Activated CD8-positive, alpha-beta memory T cell treated with anti-CD3 and anti-CD28 coated beads, Interleukin-2, amount 50 U/mL, for 24 hours (primary cell): ENCODE results near the gene VPS37C.
"Not testable (repeated sequence)": the region's sequence is repeated elsewhere in the genome, so short reads cannot be mapped to it uniquely, and the experiment has no call there.

Experiments used
- DNase-seq: peaks from one replicate; pipeline ENCODE4 v3.0.0-alpha.2; 2020; ENCODE audit errors: extremely low read depth

Gene VPS37C

DNA sequence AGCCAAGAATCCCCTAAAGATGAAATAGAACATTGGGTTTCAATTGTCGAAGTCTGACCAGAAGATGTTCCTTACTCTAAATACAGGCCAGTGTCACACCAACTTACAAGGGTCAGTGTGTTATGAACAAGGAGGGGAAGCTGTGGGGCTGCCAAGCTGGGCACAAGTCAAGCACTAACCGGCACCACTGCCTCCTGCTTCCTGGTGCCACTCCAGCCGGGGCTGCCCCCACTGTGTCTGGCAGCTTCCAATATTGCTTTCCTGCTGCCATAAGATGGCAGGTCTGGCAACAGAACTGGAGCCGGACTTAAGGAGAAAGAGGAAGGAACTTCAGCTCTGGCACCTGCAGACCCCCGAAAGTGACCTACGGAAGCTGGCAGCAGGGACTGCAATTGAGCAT is 13.7 kb upstream of the VPS37C start:
- no peak for DNase-seq

DNA sequence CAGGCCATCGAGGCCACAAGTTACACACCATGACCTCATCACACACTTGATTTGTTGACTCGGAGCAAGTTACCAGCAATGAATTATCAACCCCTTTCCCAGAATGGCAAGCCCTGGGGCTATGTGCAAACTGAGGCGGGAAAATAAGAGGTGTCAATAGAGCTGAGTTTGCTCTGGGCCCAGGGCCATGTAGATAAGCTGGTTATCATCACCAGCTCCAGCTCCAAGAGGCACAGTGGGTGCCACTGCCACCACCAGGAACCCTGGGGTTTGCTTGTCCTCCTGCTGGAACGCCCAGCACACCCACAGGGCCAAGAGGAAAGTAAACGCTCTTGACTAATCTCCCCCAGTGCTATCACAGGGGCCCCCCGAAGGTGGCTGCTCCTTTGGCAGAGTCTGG is 13.0 kb upstream of the VPS37C start:
- DNase-seq, result no peak

DNA sequence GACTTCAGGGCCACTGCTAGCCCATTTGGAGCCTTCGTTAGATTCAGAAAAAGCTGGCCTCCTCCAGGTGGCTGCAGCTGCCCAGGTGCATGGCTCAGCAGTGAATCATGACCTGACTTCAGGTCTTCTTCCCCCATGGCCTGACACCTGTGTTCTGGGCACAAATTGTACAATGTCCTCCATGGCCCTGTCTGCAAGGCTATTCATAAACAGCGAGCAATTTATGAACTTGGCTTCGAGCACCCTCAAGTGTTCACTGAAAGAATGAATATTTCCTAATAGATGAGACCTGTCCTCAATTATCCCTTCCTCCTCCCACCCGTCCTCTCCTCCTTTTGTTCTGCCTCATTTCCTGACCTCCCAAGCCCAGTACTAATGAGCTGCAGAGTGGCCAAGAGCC is 12.2 kb upstream of the VPS37C start:
- DNase-seq, result no peak

DNA sequence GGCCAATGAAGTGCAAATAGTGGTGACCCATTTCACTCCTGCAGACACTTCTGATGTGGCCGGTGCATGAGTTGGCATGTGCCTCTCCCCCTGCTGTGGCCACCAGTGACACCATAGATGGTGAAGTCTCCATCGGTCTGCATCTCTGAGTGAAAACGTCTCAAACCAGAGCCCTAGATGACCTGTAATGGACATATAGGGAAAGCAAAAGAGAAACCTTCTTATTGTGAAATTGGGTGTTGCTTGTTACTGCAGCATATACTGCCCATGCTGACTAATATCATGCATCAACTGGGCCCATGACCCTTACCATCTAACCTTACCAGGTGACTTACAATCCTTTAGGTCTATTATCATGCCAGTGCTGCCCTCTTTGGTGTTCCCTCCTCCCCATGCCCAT is 11.7 kb upstream of the VPS37C start:
- DNase-seq, result no peak

DNA sequence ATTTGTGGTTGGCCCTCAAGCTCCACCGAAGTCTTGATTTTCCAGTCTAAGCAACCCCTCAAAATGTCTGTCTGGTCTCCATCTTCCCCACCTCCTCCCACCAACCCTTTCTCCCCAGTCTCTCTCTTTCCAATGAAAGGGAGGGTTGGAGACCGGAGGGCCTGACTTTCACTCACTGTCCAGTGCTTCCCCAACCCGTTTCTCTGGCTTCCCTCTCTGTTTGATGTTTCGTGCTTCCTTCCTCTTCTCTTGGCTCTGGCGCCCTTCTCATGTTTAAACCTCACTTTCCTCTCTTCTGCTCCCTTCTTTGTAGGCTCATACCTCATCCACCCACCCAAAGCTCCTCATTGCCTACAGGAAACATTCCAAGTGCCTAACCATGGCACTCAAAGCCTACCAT is 11.1 kb upstream of the VPS37C start:
- DNase-seq, result no peak

DNA sequence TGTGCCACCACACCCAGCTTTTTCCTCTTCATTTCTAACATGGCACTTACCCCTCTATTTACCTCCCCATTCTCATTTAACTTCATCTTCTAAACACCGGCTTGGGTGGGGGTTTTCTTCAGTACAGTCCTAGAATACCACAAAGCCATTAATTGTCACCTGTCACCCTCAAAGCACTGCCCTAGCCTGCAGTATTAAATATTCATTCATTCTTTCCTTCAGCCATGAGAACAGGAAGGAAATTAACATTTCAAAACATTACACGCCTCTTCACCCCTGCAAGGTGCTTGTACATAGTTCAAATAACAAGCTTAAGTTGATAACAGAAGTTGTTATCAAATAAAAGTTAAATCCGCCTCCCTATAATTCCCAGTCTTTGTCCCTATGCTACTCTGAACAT is 10.7 kb upstream of the VPS37C start:
- DNase-seq, result no peak

DNA sequence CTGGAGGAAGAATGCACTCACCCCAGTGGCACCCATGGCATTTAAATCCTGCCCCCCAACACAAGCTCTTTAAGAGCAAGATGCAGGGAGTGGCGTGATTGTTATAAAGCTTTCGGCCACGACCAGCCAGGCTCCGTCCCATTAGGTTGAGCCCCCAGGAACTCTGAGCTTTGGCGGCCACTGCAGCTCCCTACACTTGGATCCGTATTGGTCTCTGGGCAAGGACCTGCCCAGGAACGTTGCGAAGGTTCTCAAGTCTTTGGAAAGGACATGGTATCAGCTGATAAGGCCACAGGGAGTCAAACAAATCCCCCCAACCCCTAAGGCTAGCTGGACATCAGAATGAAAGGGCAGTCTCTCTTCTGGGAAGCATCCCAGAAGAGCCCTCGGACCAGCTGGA is 9.3 kb upstream of the VPS37C start:
- DNase-seq, result no peak

DNA sequence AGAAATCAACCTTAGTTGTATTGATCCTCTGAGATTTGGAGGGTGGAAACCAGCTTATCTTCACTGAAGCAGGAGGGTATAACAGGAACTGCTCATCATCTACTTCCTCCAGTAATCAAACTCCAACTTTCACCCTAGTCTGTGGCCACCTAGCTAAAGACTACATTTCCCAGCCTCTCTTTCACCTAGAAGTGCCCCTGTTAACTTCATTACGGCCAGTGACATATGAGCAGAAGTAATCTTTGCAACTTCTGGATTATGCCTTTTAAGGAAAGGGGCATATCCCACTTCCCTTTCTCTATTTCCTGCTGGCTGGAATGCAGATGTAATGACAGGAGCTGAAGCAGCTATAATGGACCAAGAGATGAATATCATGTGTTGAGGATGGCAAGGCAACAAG is 7.6 kb upstream of the VPS37C start:
- no peak for DNase-seq

DNA sequence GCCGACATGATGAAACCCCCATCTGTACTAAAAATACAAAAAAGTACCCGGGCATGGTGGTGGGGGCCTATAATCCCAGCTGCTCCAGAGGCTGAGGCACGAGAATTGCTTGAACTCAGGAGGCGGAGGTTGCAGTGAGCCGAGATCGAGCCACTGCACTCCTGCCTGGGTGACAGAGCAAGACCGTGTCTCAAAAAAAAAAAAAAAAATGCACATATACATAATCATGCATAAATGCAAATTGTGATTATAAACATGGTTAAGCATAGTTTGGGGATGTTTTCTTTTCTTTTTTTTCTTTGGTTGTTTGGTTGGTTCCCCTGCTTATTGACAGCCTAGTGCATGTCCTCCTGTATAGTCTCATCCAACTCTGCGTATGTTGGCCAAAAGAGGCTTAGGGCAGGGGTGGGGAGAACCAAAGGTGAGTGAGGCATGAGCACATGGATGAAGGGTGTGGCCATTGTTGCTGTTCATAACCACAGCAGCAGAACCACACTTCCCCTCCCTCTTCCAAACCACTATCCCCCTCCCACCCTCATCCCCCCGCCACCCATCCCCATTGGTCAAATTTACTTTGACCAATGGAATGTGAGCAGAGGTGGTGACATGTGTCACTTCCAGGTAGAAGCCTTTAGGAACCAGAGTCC is 6.9 kb upstream of the VPS37C start:
- no peak for DNase-seq

DNA sequence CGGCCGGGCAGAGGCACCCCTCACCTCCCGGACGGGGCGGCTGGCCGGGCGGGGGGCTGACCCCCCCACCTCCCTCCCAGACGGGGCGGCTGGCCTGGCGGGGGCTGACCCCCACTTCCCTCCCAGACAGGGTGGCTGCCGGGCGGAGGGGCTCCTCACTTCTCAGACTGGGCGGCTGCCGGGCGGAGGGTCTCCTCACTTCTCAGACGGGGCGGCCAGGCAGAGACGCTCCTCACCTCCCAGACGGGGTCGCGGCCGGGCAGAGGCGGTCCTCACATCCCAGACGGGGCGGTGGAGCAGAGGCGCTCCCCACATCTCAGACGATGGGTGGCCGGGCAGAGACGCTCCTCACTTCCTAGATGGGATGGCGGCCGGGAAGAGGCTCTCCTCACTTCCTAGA is 5.1 kb upstream of the VPS37C start:
- not testable (repeated sequence) for DNase-seq

DNA sequence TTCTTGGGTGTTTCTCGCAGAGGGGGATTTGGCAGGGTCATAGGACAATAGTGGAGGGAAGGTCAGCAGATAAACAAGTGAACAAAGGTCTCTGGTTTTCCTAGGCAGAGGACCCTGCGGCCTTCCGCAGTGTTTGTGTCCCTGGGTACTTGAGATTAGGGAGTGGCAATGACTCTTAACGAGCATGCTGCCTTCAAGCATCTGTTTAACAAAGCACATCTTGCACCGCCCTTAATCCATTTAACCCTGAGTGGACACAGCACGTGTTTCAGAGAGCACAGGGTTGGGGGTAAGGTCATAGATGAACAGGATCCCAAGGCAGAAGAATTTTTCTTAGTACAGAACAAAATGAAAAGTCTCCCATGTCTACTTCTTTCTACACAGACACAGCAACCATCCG is 4.6 kb upstream of the VPS37C start:
- not testable (repeated sequence) for DNase-seq

DNA sequence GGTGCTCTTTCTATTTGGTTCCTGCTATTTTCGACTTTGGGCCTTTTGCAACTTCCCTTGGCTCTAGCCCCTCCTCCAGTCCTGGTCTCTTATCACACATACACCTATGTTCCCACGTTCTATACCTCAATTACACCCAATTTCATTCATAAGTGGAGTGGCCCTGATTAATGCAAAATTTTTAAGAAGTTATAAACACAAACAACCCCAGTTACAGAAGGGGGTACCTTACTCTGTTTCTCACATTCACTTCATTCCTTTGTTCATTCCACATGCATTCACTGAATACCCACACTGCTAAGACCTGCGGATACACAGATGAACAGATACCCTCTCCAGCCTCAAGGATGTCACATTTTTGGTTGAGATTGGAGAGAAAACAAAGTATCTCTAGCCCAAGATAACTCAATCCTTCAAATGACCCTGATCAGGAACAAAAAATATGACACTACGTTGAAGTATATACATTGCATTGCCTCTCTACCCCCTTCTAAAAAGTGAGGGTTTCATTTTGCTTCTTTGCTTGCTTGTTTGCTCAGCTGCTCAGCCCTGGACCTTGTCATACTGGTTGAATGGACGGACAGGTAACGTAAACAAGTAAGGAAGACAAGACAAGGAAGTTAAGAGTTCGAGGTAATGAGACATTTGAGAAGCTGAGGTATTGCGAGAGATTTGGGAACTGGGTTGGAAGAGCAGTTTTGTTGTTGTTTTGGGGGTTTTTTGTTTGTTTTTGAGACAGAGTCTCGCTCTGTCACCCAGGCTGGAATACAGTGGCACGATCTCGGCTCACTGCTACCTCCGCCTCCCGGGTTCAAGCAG is 3.6 kb upstream of the VPS37C start:
- no peak for DNase-seq

DNA sequence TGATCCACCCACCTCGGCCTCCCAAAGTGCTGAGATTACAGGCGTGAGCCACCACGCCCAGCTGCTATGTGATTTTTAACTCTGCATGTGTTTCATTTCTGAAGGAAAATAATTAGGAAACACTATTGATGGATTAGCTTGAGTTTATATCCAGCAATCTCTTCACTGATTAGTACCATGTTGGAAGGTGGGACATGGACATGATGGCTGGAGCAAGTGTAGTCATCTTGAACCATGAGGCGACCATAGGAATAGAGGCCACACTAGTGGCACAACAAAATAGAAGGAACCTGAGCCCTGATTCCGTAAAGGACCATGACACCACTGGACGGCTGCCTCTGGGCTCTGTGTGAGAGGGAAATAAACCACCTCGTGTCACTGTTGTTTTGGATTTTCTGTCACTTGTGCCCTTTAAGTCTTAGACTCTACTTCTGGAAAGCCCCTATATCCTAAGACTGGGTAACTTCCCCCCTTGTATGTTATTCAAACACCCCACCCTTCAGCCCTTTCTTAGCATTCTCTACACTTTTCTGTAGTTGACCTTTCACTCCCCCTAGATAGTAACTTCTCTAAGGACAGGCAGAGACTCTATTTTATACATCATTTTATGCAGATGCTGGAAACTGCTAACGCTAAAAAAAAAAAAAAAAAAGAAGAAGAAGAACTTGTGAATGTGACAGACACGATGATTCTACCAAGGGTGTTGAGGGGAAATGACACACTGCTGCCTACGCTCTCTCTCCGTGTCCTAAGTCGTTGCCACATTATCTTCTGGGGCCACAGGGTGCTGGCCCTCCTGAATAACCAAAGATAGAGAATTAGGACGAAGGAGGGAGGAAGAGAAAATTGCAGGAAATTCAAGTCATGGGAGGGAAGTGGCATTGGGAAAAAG is 2.7 kb upstream of the VPS37C start:
- no peak for DNase-seq

DNA sequence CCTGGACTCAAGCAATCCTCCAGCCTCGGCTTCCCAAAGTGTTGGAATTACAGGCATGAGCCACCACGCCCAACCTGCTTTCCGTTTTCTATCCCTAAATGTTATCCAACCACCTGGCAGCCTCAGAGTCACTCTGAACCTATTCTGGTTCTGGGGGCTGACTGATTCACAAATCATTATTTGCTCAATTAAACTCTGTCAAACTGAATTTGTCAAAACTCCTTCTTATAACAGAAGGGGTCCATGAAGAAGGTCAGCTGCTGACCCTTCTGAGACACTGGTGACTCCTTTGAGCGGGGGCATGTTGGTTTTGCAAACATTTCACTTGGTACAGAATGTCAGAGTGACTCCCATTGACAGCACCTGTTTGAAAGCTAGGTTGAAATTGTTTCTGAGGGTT is 1.8 kb upstream of the VPS37C start:
- no peak for DNase-seq

DNA sequence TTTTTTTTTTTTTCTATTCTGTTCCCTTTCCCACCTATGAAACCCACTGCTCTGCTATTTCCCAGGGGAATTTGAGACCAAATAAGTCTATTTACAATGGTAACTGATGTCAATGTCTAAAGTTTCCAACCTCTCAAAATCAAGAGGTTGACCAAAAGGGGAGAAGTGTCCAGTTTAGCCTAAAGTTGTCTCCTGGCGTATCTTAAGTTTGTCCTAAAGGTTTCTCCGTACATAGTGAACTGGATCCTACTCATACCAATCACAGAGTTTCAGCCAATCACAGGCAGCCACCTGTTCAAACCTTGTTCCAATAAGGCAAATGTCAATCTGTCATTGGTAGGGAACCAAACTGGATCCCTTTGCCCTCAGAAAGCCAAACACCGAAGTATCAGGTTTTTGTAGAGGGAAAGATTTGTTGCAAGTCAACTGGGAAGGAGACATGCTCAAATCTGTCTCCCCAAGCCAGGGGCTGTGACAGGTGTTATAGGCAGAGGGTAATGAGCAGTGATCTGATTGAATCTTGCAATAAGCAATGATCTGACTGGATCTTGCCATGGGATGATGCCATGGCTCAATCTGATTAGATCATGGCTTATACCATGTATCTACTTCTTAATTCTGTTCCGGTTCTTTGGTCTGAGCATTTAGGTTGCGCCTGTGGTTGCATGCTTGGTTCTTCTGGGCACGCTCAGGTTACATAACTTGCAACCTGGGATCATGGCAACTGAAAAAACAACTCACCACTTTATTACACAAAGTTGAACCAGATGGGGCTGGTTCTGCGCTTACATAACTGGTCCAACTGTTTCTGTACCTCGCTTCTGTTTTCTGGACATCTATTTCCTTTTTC is 1.1 kb upstream of the VPS37C start:
- DNase-seq, result no peak

DNA sequence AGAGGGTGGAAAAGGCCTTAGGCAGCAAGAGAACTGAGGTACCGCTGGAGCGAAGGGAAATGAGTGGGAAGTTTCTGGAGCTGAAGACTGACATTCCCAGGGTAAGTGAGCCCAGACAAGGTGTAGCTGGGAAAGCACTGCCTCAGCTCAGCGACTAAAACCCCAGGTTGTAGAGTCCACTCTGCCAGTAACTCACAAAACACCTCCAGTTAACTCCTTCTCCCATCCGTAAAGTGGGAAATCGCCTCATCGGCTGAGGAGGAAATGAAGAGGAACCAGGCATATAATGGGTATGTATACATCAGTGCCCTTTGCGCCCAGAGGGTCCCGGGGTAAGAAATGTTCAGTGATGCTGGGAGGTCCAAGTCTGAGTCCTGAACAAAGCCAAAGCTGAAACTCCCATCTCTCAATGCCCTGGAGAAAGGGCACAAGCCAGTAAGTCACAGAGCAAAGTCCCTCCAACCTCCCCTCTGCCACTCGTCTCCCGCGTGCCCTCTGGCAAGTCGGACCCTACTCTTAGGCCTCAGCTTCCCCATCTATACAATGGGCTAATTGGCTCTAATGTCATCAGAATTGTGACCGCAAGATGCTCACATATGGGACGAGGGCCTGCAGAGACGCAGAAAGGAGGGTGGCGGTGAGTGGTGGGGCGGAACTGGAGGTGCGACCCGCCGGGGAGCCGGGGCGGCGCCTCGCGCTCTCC is 588 bp downstream of the VPS37C start:
- no peak for DNase-seq

DNA sequence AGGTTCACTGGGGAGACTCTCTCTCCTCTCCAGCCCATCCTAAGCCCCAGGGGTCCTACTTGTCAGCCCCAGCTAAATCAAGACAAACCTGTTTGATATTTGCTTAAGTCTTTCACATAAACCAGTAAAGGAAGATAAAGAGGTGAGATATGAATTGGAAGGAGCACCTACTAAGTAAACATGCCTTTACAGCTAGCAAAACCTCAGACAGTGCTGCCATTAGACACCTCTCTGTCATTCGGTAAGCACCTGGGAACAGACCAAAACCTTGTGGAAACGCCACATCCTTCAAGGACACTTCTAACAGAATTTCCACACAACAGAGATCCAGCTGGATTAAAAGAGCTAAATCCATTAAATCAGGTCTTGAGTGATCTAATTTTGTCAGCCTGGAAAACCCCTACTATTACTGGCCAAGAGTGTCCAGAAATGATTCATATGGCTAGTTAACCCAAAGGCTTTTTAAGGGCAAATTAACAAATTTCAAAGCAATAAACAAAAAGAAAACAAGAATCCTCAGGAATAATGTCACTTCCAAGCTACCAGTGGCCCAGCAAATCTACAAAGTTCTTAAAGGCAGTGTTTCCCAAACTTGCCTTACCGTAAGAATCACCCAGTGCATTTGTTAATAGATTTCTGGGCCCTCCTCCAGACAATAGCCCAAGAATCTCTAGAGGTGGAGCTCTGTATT is 2.4 kb downstream of the VPS37C start:
- DNase-seq, result no peak

DNA sequence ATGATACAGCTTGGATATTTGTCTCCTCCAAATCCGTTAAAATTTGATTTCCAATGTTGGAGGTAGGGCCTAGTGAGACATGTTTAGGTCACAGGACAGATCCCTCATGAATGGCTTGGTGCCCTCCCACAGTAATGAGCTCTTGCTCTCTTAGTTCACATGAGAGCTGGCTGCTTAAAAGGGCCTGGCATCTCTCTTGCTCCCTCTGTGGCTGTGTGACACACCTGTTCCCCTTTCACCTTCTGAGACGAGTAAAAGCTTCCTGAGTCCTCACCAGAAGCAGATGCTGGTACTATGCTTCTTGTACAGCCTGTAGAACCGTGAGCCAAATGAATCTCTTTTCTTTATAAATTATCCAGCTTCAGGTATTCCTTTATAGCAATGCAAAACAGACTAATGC is 3.5 kb downstream of the VPS37C start:
- DNase-seq, result no peak

DNA sequence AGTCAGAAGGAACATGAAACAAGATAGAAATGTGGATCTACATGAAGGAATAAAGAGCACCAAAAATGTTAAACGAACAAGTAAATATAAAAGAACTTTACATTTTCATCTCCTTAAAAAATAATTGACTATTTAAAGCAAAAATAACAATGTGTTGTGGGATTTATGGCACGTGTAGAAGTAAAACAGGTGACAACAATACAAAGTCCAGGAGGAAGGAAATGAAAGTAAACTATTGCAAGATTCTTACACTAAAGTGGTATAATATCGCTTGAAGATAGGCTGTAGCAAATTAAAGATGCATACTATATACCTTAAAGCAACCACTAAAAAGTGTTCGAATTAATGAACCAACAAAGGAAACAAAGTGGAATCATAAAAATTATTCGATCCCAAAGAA is 5.5 kb downstream of the VPS37C start:
- no peak for DNase-seq

DNA sequence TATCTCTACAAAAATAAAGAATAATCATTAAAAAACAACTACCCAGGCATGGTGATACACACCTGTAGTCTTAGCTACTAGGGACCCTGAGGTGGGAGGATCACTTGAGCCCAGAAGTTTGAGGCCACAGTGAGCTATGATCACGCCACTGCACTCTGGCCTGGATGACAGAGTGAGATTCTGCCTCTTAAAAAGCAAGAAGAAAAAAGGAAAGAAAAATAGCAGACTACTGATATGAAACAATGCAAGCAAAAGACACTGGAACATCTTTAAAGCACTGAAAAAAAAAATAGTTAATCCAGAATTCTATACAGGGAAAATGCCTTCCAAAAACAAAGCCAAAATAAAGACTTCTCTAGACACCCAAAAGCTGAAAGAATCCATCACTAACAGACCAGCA is 5.9 kb downstream of the VPS37C start:
- no peak for DNase-seq

DNA sequence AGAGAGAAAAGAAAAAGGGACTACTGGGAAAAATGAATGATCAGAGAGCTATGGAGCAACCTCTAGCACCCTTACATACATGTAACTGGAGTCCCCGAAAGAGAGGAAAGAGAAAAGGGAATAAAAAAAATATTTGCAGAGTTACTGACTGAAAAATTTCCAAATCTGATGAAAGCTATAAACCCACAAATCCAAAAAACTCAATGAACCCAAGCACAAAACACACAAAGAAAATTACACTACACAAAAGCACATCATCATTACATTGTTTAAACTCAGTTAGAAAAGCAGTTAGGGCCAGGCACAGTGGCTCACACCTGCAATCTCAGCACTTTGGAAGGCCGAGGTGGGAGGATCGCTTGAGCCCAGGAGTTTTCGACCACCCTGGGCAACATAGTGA is 6.7 kb downstream of the VPS37C start:
- no peak for DNase-seq
